GM12872 (cell line): ENCODE data around the gene PCK1.

Experiments used
- TF ChIP-seq, protein P1 (sequence below): IDR thresholded peaks from 3 replicates; pipeline ENCODE4 v1.5.1; 2011; ENCODE audit warnings: low read depth, mild to moderate bottlenecking, low read length, moderate library complexity; ENCODE audit not compliant: insufficient read depth

PCK1 gene

DNA sequence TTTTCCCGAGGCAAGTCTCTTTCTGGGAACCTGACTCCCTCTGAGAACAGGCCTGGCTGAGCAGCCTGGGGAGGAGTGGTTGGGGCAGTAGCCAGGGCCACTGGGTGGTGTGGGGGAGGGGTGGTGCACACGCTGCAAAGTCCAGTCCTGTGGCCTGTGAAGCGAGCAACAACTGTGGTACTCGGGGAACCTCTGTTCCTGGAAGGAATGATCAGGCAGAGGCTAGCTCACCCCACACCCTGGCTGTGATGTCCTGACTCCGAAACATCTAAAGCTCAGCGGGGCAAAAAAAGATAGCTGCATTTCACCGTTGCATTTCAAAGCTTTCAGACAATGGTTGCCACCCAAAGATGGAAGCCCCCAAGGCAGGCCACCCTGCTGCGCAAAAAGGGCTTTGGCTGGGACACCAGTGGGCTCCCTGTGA lies 25.5 kb downstream of the PCK1 start:
- TF ChIP-seq, protein P1, sequence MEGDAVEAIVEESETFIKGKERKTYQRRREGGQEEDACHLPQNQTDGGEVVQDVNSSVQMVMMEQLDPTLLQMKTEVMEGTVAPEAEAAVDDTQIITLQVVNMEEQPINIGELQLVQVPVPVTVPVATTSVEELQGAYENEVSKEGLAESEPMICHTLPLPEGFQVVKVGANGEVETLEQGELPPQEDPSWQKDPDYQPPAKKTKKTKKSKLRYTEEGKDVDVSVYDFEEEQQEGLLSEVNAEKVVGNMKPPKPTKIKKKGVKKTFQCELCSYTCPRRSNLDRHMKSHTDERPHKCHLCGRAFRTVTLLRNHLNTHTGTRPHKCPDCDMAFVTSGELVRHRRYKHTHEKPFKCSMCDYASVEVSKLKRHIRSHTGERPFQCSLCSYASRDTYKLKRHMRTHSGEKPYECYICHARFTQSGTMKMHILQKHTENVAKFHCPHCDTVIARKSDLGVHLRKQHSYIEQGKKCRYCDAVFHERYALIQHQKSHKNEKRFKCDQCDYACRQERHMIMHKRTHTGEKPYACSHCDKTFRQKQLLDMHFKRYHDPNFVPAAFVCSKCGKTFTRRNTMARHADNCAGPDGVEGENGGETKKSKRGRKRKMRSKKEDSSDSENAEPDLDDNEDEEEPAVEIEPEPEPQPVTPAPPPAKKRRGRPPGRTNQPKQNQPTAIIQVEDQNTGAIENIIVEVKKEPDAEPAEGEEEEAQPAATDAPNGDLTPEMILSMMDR = no peak

DNA sequence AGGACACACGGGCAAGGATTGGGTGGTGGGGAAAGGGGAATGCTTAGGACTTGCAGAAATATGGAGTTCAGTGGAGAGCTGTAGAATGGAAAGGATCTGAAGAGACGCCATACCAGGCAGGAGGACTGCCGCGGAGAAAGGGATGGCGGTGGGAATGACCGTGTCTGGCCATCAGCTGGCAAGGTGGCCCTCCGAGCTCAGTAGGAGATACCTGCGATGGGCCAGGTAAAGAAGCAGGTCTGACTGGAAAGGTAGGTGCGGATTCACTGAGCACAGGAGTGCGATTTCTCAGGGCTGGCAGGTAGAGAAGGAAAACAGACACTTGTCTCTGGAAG lies 26.0 kb downstream of the PCK1 start:
- TF ChIP-seq, protein P1 = no peak

DNA sequence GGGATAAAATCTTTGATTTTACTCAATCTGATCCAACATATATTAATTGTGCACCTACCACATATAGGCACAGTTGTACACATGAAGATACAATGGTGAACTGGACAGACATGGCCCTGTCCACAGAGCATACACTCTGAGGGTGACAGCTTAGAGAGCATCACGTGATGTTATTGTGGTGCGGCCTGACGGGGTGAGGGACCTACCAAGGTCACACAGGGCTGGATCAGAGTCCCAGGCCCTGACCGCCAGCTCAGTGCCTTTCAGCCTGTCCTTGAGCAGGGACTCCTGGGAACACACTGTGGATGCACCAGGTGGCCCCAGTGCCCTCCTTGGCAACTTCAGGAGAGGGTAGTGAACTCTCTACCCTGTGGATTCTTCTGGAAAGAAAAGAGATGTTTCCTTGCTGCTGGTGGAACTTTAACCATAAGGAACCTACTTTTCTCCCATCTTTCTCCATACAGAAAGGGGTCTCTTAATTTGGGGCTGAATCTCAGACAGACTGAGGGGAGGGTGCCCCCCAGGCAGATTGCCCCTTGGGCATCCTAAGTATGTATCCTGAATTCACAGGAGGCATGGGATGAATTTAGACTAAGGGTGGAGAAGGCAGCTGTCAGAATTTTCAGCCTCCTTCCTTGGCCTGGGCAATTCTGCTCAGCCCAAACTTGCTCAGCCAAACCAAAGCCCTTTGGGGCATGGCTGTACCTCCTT lies 26.5 kb downstream of the PCK1 start:
- TF ChIP-seq, protein P1 = no peak

DNA sequence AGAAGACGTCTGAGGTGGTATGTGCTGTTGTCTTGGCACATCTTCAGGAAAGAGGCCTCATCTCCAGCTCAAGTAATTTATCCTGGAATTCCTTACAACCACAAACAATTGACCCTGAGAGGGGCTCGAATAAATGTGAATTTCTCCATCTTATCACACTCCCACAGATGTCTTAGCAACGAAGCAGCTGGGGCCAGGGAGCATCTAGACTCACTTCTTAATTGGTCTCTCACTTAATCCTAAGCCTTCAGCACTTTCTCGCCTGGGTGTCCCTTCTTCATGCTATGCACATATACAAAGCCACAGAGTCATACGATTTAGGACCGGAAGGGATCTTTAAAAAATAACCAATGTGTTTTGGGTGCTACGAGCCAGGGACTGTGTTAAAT lies 27.1 kb downstream of the PCK1 start:
- TF ChIP-seq, protein P1 = no peak

DNA sequence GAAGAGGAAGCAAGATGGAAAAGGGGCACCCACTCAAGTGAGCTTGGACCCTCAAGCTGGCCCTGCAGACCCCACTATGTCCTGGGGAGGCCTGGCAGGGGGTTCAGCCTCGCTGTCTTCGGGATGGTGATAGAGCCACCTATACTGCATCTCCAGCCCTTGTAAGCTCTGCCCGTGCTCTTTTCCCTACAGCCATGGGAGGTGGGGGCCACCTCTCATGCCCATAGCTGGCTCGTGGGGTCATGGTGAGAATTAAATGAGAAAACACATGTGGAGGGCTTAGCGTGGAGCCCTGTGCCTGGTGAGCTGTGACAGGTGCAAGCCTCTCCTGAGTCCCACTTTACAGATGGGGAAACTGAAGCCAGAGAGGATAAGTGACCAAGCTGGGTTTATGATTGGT lies 27.7 kb downstream of the PCK1 start:
- TF ChIP-seq, protein P1 = no peak

DNA sequence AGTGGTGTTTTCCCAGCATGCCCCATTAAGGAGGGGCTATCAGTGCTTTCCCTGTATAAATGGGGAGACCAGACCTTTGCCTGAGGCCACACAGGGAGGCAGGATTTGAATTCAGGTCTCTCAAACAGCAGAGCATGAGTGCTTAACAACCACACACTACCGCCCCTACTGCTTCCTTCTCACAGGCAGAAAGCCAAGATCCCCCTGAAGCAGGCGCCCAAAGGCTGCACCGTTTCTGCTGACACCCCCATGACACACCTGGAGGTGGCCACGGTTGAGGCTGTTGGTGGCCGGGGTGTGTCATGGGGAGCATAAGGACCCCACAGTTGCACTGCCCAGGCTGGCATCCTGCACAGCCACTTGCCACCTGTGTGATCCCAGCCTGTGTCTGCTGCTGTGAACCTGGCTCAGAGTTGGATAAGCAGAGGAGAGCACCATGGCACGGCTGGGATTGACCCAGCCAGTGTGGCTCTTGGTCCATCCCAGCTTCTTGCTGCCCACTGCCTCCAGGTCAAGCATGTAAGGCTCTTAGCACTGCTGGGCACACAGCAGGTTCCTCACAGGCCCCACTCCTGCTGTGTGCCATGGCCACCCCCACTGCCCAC lies 28.3 kb downstream of the PCK1 start:
- TF ChIP-seq, protein P1 = no peak

DNA sequence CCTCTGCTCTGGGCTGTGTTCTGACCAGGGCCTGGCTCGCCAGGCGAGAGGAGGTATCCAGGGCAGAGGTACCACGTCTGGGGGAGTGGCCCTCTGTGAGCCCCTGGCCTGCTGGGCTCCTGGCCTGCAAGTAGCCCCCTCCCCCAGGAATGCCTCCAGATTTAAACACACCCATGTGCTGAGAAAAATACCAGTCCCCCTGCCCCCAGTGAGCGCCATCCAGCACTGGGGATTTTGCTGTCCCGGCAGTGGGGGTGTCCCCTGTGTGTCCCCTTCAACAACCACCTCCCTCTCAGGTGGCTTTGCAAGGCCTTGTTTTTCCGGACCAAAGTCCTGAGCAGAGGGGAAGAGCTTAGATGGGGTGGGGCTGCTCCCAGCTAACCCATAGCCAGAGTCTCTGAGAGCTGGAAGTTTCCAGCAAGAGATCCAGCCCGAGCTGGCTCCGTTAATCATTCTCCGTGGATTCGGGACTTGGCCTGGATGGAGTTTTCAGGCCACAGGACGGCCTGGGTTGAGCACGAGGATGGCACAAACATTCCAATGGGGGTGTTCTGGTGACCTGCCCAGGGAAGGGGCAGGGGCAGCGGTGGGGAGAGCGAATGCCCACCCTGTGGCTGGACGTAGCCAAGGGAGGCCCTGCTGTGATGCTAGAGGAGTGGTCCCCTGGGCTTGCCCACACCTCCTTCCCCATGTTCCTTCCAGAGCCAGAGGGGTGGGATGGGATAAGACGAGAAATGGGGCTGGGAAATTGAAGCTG lies 29.0 kb downstream of the PCK1 start:
- TF ChIP-seq, protein P1 = no peak
